T-helper 1 cell treated with Interleukin-12 subunit alpha and Interleukin-12 subunit beta and Interleukin-4 antibody, amounts not matched to agents 30 ng/mL and 1 ng/mL, for 36 hours (primary cell): ENCODE results near the gene ABLIM3. TPM values are rescaled to one million over a fixed set of nuclear protein-coding genes. Genes with fewer than 3 reads are reported as not detected.
"Not testable (repeated sequence)": the region's sequence is repeated elsewhere in the genome, so short reads cannot be mapped to it uniquely, and the experiment has no call there.

Experiments
- intact Hi-C: fragments of 100-400 bp; cut with micrococcal nuclease; formaldehyde crosslinking; loops from one replicate; pipeline ENCODE4 v1.15.1; 2024
- total RNA-seq: library from RNA; stranded (reverse); gene quantifications from 2 replicates; pipeline ENCODE4 v1.2.3, GENCODE V29; 2022

Gene ABLIM3
- total RNA-seq, 1 donor from 2014 or later = not detected

GRCh38 chr5:149185067-149185466 is 43.8 kb downstream of the ABLIM3 start:
- intact Hi-C loops = no loop called here

GRCh38 chr5:149186506-149186905 is 45.2 kb downstream of the ABLIM3 start:
- intact Hi-C loops = no loop called here

- intact Hi-C loops = not testable (repeated sequence)
These were observed 46.3 kb downstream of the ABLIM3 start for GRCh38 chr5:149187617-149188016.

GRCh38 chr5:149188383-149188782 is 47.1 kb downstream of the ABLIM3 start:
- intact Hi-C loops = no loop called here

GRCh38 chr5:149195337-149195887 is 54.1 kb downstream of the ABLIM3 start:
- intact Hi-C loops = no loop called here

GRCh38 chr5:149195962-149196361 is 54.7 kb downstream of the ABLIM3 start:
- intact Hi-C loops = no loop called here

- intact Hi-C loops = no loop called here
These were observed 56.9 kb downstream of the ABLIM3 start for GRCh38 chr5:149198148-149198547.

GRCh38 chr5:149200355-149200754 is 59.1 kb downstream of the ABLIM3 start:
- intact Hi-C loops = no loop called here

- intact Hi-C loops = no loop called here
These were observed 59.9 kb downstream of the ABLIM3 start for GRCh38 chr5:149201121-149201637.

- intact Hi-C loops = no loop called here
These were observed 61.7 kb downstream of the ABLIM3 start for GRCh38 chr5:149202910-149203451.

GRCh38 chr5:149203921-149204441 is 62.7 kb downstream of the ABLIM3 start:
- intact Hi-C loops = no loop called here

GRCh38 chr5:149205625-149206523 is 64.6 kb downstream of the ABLIM3 start:
- intact Hi-C loops = no loop called here

- intact Hi-C loops = no loop called here
These were observed 65.3 kb downstream of the ABLIM3 start for GRCh38 chr5:149206524-149207141.

GRCh38 chr5:149207831-149208230 is 66.5 kb downstream of the ABLIM3 start:
- intact Hi-C loops = no loop called here

- intact Hi-C loops = no loop called here
These were observed 68.9 kb downstream of the ABLIM3 start for GRCh38 chr5:149210225-149210624.

GRCh38 chr5:149210968-149211490 is 69.7 kb downstream of the ABLIM3 start:
- intact Hi-C loops = no loop called here

GRCh38 chr5:149211566-149211965 is 70.3 kb downstream of the ABLIM3 start:
- intact Hi-C loops = no loop called here

GRCh38 chr5:149212198-149212951 is 71.1 kb downstream of the ABLIM3 start:
- intact Hi-C loops = no loop called here

- intact Hi-C loops = no loop called here
These were observed 72.1 kb downstream of the ABLIM3 start for GRCh38 chr5:149213264-149213880.

GRCh38 chr5:149215478-149216090 is 74.3 kb downstream of the ABLIM3 start:
- intact Hi-C loops = no loop called here
